Erythroblast (primary cell): Measurements from ENCODE around the gene SMYD4.

Experiments used
- GATA1 ChIP-seq: IDR thresholded peaks from 2 replicates; pipeline ENCODE4 v1.6.1; 2011; ENCODE audit warnings: low read depth, mild to moderate bottlenecking, control low read depth, low read length, moderate library complexity
- POLR2A ChIP-seq: IDR thresholded peaks from 2 replicates; pipeline ENCODE4 v1.6.1; 2011; ENCODE audit warnings: mild to moderate bottlenecking, low read length

- no peak for TF ChIP-seq POLR2A
- no peak for TF ChIP-seq GATA1
Measured at GRCh38 chr17:1875597-1875996, 45.9 kb upstream of the SMYD4 start.
